ENCODE measurements around the gene TJP1. TPM values are rescaled to one million over a fixed set of nuclear protein-coding genes. Genes with fewer than 3 reads are reported as not detected.
A peak's percentile ranks its signal among the peaks of the same experiment; 100 is the strongest.

Gene TJP1
- total and polyA plus RNA-seq, 9 of the 15 experiments (the other 6 are each of a cell fraction or from before 2014, with no cell fraction given): 9.1 to 39.3 (median 28.0) TPM

GRCh38 chr15:29805708-29806104 lies 16.6 kb downstream of the TJP1 start (continued):
- TF ChIP-seq ZNF239 (CRISPR knock-in tag; IDR thresholded peaks at IDR 0.05): no peak

- no peak for FAIRE-seq
- Histone ChIP-seq H2AFZ (ENCODE audit: low read depth, low read length) (no peak overlapping the region), H3K36me3 (ENCODE audit: control insufficient read depth, insufficient read depth, low read length) (no peaks in the 10 kb centered on the region), H3K9ac (ENCODE audit: insufficient read depth in 1 of 2, low read depth in 2 of 2, low read length in 2 of 2) (no peak overlapping the region), H3K4me3 (no peak overlapping the region), H4K20me1 (replicated peaks; ENCODE audit: control insufficient read depth, insufficient read depth, low read length) (peaks cover 4% of the 10 kb centered on the region), H3K9me3 (replicated peaks; ENCODE audit: control insufficient read depth, insufficient read depth, low read depth, low read length) (no peaks in the 10 kb centered on the region), H3K4me2 (ENCODE audit: insufficient read depth, low read length) (no peak overlapping the region), H3K27ac (ENCODE audit: extremely low read depth, low read depth, low read length) (no peak overlapping the region), H3K27me3 (ENCODE audit: control insufficient read depth in 2 of 2, insufficient read depth in 2 of 2, low read length in 2 of 2) (no peaks in the 10 kb centered on the region), H3K79me2 (ENCODE audit: control insufficient read depth, insufficient read depth, low read length) (peaks cover 78% of the 10 kb centered on the region), H3K4me1 (replicated peaks in 1 of 2; ENCODE audit: control insufficient read depth in 2 of 2, insufficient read depth in 2 of 2, low read length in 2 of 2) (peaks cover 0 to 7% of the 10 kb centered on the region in 2 experiments; a peak in 2 of 5 replicates), H3K9me1 (ENCODE audit: control insufficient read depth, insufficient read depth, low read length) (no peaks in the 10 kb centered on the region)
- ATAC-seq: no peak
- in situ Hi-C loops (cut with MboI): no loop called here
- BruUV-seq (replicated peaks): no TSS peak
- intact Hi-C loops (cut with micrococcal nuclease): no loop called here
- no peak for DNase-seq (ENCODE audit: extremely low read depth in 1 of 4, low spot score in 3 of 4)
- ChIA-PET POLR2A (interaction anchor here (0.7 to 1.6 kb wide), 3 partner anchors 15 to 29 kb away, joined by 3 read pairs; no protein-coding TSS in a partner anchor), CTCF (ENCODE audit: low intra/inter-chr PET ratio) (no interaction called here)
- TF ChIP-seq BRF1 (IDR thresholded peaks at IDR 0.05; ENCODE audit: borderline replicate concordance, extremely low read depth, insufficient read length) (no peak), ZNF24 (IDR thresholded peaks at IDR 0.05) (peak; percentile 84), ZBTB43 (CRISPR knock-in tag; IDR thresholded peaks at IDR 0.05) (no peak), NFXL1 (CRISPR knock-in tag; IDR thresholded peaks at IDR 0.05) (no peak)
- WGBS (ENCODE audit: insufficient coverage, low coverage, missing lambda C conversion rate): 94% methylated on average over 1 of the region's 1 CpG
These were observed 17.1 kb downstream of the TJP1 start for GRCh38 chr15:29805043-29805707.
